RWPE1 (cell line): ENCODE results near the gene L2HGDH.

Experiments used
- CTCF ChIA-PET: fragments of 350-600 bp; sonication (Branson Sonifier 250); formaldehyde crosslinking; extraction: SDS; loops from one replicate; lab custom pipeline; 2021; lab: Yijun Ruan, JAX
- POLR2A ChIA-PET: fragments of 400-600 bp; formaldehyde crosslinking; extraction: SDS; loops from one replicate; lab custom pipeline; 2020; ENCODE audit warnings: antibody characterized with exemption; ENCODE audit not compliant: low non-redundant PET; lab: Yijun Ruan, JAX
- DNase-seq: peaks from one replicate; pipeline ENCODE4 v3.0.0; 2012; ENCODE audit warnings: low spot score
- H3K27ac ChIP-seq: fragments of 450-650 bp; 2 replicates; pipeline ENCODE4 v1.5.1; 2017
- TF ChIP-seq, protein P1 (sequence below): fragments of 450-650 bp; conservative IDR thresholded peaks from 2 replicates; pipeline ENCODE4 v1.5.1; 2017; ENCODE audit warnings: low read depth, mild to moderate bottlenecking

The L2HGDH gene

DNA sequence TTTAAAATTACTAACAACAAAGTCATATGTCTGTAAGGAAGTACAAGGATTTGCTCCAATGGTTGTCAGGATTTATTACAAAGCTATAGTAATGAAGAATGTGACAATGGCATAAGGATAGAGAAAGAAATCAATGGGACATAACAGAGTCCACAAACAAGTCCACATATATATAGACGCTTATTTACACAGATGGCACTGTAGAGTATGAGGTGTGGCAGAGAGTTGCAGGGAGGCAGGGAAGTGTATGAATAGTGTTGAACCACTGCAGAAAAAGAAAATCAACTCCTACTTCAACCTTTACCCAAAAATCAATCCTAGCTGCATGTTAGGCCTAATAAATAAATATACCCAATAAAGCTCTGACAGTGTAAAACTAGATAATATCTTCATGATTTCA lies 102.0 kb downstream of the L2HGDH start:
- TF ChIP-seq, protein P1, sequence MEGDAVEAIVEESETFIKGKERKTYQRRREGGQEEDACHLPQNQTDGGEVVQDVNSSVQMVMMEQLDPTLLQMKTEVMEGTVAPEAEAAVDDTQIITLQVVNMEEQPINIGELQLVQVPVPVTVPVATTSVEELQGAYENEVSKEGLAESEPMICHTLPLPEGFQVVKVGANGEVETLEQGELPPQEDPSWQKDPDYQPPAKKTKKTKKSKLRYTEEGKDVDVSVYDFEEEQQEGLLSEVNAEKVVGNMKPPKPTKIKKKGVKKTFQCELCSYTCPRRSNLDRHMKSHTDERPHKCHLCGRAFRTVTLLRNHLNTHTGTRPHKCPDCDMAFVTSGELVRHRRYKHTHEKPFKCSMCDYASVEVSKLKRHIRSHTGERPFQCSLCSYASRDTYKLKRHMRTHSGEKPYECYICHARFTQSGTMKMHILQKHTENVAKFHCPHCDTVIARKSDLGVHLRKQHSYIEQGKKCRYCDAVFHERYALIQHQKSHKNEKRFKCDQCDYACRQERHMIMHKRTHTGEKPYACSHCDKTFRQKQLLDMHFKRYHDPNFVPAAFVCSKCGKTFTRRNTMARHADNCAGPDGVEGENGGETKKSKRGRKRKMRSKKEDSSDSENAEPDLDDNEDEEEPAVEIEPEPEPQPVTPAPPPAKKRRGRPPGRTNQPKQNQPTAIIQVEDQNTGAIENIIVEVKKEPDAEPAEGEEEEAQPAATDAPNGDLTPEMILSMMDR, result no peak
- ChIA-PET CTCF (interaction anchor here (0.6 to 1.0 kb wide), 4 partner anchors 28 to 519 kb away, joined by 3 to 4 read pairs (median 4); no protein-coding TSS in a partner anchor), POLR2A (no interaction called here)
- H3K27ac ChIP-seq, result no peak overlapping the region
- no peak for DNase-seq

DNA sequence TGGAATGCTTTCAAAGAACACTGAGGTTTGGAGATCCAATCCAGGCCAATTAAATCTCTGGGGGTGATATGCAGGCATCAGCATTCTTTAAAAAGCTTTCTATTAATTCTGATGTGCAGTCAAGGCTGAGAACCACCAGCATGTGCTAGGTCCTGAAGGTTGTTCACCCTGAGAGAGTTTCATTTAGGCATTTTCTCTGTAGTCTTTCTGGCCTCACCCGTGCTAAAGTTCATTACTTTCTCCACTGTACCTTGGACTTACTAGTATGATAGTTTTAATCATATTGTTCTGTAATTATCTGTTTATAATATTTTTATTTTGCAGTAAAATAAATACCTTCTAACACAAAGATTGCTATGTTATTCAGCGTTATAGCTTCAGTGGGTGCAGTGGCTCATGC lies 113.5 kb downstream of the L2HGDH start:
- CTCF ChIA-PET, result no interaction called here
- POLR2A ChIA-PET, result no interaction called here

DNA sequence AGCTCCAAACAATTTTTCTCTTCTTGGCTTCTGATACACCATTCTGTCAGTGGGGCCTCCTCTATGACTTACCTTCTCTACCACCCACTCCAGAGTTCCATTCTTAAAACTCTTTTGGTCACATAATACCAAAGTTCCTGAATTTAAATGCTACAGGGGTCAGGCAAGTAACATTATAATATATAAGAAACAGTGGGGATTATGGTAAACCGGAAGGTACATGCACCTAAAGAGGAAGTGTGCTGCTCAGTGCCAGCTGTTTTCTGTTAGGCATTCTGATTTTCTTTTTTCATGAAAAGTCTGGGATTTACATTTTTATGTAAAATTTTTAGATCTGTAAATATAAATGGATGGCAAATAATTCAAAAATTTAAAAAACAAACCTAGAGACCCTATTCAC lies 120.5 kb downstream of the L2HGDH start:
- DNase-seq, result no peak
- H3K27ac ChIP-seq, result no peak overlapping the region
- ChIA-PET POLR2A (interaction anchor here (0.6 kb wide), 1 partner anchor 35 kb away, joined by 5 read pairs; no protein-coding TSS in a partner anchor), CTCF (interaction anchor here (0.6 to 0.7 kb wide), 2 partner anchors 58 to 70 kb away, joined by 3 read pairs; no protein-coding TSS in a partner anchor)
- TF ChIP-seq, protein P1, result no peak

More for the DNA sequence above, 113.5 kb downstream of the L2HGDH start:
- DNase-seq, result no peak
- H3K27ac ChIP-seq, result no peak overlapping the region
- TF ChIP-seq, protein P1, result no peak
